H4 (cell line): Measurements from ENCODE around the gene MOB3A. TPM values are rescaled to one million over a fixed set of nuclear protein-coding genes. Genes with fewer than 3 reads are reported as not detected.
"Not testable (repeated sequence)": the region's sequence is repeated elsewhere in the genome, so short reads cannot be mapped to it uniquely, and the experiment has no call there.

ENCODE experiments used
- DNase-seq: peaks from one replicate; pipeline ENCODE4 v3.0.0-alpha.2; 2015; ENCODE audit warnings: low spot score
- total RNA-seq: library from RNA; depleted of rRNA; stranded (reverse); fragments of >200 nt; shearing (Covaris generic); gene quantifications from 2 replicates; pipeline ENCODE4 v1.2.3, GENCODE V29; 2014; rRNA removed

MOB3A gene
- 3.8 and 9.0 TPM in 2 replicates for total RNA-seq

- peak; percentile 83 for DNase-seq
Observed at GRCh38 chr19:2096034-2096479, at the start of gene MOB3A. TSS of gene MOB3A (minus strand) at chr19:2096326. CDS start at chr19:2078560, 17,766 bp downstream.

- no peak for DNase-seq
Observed at GRCh38 chr19:2145831-2146241, 49.7 kb upstream of the MOB3A start.

- DNase-seq, result no peak
Observed at GRCh38 chr19:2144190-2144589, 48.1 kb upstream of the MOB3A start.

GRCh38 chr19:2142173-2142829, 46.2 kb upstream of the MOB3A start:
- DNase-seq, result no peak

- no peak for DNase-seq
Observed at GRCh38 chr19:2140138-2140569, 44.0 kb upstream of the MOB3A start.

DNA sequence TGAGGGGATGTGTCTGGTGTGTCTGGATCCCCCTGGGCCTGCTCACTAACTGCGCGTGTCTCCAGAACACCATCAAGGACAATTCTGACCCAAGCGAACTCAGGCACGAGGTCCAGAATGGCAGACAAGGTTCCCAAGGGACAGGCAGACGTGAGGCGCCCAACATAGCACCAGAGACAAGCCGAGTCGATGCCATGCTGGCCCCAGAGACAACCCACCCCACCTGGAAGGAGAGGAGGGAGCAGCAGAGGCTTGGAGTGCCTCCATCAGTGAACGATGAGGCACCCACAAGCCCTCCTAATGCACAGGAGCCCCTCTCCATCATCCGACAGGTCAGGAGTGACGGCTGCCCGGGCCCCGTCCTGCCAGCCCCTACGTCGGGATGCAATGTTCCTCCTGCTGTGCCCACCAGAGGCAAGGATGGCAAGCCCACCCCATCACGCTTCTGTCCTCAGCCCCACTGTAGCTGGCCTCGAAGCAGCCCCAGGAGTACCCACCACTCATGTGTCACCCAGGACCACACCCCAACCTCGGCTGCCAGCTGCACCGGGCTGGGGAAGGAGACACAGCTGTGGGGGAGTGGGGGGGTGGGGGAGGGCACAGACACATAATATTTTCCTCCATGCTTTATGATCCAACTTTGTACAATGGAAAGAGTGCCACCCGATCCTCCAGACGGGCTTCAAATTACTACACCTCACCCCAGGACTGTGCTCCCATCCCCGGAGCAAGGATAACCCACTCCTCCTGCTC, 43.4 kb upstream of the MOB3A start:
- no peak for DNase-seq

DNA sequence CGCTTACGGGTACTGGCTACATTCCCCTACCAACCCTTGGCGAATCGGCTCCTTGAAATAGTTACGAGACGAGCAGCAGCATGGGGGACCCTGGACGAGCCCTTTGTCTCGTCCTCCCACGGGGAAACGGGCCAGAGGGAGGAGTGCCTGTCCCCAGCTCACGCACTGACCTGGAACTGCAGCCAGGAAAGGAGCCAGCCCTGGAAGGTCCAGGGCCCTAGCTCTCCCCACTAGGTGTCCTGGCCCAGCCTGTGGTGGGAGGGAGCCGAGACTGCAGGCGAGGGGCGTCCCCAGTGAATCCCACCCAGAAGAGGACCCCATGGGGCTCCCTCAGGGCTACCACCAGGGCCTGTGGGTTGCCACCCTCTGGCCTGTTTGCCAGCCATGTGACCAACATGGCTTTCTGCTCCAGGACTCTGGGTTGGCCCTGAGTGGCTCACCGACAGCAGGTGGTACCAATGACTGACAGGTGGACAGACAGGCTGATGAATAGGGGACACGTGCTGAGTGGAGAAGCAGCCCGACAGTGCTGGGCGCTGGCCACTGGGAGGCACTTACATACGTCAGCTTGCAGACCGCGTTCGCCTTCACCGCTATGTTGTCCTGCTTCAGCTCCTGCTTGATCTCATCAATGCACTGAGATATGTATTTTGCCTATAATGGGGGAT, 42.1 kb upstream of the MOB3A start:
- DNase-seq, result no peak

- DNase-seq, result no peak
Observed at GRCh38 chr19:2136796-2137195, 40.7 kb upstream of the MOB3A start.

DNA sequence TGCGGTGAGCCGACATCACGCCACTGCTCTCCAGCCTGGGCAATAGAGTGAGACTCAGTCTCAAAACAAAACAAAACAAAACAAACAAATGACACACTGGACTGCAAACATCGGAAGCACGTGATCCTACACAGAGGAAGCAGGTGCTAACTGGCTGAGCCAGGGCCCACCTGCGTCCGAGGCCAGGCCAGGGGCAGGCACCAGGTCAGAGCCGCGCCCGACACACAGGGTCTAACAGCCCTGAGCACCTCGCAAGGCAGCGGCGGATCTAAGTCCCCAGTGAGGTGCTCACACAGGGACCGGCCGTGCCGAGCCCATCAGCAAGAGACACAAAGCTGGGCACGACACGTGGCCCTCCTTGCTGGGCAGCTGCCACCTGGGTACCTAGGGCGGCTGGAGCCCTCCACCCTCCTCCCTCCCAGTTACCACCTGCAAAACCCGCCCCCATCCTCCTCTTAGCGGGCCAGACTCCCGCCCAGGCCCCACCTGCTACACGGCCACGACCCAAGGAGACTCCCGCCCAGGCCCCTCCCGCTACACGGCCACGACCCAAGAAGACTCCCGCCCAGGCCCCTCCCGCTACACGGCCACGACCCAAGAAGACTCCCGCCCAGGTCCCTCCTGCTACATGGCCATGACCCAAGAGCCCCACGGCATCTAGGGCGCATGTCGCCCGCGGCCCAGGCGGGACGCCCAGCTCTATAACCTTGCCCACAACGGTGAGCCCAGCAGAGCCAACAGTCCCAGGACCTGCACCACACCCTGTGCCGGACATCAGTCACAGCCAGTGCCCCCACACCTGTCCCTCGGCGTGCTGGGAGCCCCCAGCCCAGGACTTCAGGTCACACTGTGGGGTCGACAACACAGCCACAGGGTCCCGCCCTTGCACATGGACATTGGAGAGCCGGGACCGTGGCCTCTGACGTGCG, 39.6 kb upstream of the MOB3A start:
- no peak for DNase-seq

DNA sequence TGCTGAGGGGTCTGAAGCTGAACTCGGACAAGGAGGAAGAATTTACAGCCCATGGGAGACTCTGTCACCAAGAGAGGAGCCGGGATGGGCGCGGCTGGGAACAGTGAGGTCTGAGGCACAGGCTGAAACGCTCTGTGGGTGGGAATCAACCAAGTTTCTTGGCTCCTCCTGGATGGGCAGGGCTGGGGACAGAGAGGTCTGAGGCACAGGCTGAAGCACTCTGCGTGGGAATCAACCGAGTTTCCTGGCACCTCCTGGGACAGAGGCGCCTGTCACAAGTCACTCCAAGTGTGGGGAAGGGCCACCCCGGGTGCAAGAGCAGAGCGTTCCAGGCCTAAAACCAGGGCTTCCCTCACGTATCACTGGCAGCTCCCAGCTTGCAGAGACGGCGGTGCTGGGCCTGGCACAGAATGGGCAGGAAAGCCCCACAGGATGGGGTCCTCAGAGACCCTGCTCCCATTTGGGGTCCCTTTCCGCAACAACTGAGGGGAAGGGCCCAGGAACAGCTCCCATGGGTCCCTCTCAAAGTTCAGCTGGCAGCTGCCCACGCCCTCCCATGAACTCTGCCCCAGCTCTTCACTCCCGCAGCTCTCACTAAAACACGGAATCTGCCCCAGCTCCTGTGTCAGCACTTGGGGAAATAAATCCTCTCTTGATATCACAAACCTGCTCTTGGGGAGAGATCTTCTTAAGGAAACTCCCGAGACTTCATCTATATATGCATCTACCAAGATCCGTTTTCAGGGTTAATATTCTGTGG, 36.8 kb upstream of the MOB3A start:
- no peak for DNase-seq

DNA sequence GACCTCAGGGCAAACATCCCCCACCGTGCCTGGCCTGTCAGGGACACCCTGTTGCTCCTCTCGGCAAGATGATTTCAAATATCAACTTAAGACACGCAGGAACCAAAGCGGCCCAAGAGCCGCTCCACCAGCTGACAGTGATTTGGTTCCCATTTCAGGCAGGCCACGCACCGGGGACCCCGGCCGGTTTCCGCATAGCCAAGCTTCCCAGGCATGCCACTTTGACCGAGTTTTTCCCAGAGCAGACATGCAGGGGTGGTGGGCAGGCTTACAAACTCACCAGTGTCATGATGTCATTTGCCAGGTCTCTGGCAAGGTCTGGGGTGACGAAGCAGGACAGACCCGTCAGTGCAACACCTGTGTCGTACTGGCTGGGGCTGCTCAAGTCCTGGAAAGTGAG, 36.1 kb upstream of the MOB3A start:
- no peak for DNase-seq

GRCh38 chr19:2131012-2131975, 35.2 kb upstream of the MOB3A start:
- not testable (repeated sequence) for DNase-seq

DNA sequence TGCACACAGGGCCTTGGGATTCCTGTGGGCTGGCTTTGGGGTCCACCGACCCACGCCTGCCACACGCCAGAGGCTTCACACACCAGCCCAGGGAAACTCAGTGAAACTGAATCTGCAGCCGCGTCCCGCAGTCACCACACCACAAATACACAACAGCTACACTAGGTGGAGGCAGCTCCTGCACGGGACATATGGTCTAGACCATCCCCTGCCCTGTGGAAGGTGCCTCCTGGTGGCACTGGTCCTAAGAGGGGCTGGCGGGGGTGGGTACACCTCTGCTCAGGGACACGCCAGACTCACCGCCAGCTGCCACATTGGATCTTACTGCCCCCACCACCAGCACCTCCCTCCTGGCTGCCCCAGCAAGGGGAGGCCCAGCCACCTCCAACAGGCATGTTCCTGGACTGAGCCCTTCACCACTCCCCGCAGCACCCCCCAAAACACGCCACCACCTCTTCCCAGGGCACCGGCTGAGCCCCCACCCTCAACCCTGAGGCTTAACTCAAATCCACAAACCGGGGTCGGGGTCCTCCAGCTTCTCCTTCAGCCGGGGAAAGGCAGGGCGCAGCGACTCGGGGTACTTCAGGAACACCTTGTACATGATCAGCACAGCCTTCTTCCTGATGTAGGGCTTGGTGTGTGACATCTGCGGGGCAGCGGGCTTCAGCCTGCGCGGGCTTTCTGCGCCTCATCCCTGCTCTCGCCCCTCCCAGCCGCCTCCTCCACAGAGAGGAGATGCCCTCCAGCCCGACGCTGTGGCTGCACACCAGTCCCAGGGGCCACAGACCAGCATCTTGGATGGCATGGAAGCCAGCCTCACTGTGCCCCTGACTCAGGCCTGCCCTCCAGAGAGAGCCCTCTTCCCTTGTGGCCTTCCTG, 34.0 kb upstream of the MOB3A start:
- DNase-seq, result no peak

GRCh38 chr19:2129486-2129885, 33.4 kb upstream of the MOB3A start:
- DNase-seq, result no peak

GRCh38 chr19:2129022-2129421, 32.9 kb upstream of the MOB3A start:
- DNase-seq, result no peak

- DNase-seq, result not testable (repeated sequence)
Observed at GRCh38 chr19:2128252-2128651, 32.1 kb upstream of the MOB3A start.

- DNase-seq, result no peak
Observed at GRCh38 chr19:2127758-2128157, 31.6 kb upstream of the MOB3A start.

GRCh38 chr19:2126879-2127518, 30.9 kb upstream of the MOB3A start:
- no peak for DNase-seq
